OCI-LY3 (cell line): Measurements from ENCODE around the gene NT5DC4.
"Not testable (repeated sequence)": the region's sequence is repeated elsewhere in the genome, so short reads cannot be mapped to it uniquely, and the experiment has no call there.

Experiments used
- H2AFZ ChIP-seq: fragments of 200-600, 300-600 bp; shearing (Covaris generic); 2 replicates; pipeline ENCODE4 v1.6.0; 2014; ENCODE audit warnings: antibody characterized with exemption, low read depth, low read length
- H3K27ac ChIP-seq: fragments of 200-600, 300-600 bp; sonication (generic); 2 replicates; pipeline ENCODE4 v1.5.1; 2014; ENCODE audit warnings: mild to moderate bottlenecking, low read length, moderate library complexity, mixed read lengths
- H3K27me3 ChIP-seq: fragments of 200-600, 300-600 bp; sonication (generic); 2 replicates; pipeline ENCODE4 v1.6.1; 2014; ENCODE audit warnings: low read depth, low read length, mixed read lengths
- H3K36me3 ChIP-seq: fragments of 200-600, 300-600 bp; sonication (generic); replicated peaks from 2 replicates; pipeline ENCODE3; 2014; ENCODE audit warnings: low read depth, low read length, mixed read lengths
- H3K4me1 ChIP-seq: fragments of 300-600, 200-600 bp; sonication (generic); 2 replicates; pipeline ENCODE4 v1.6.1; 2014; ENCODE audit warnings: low read length, mixed read lengths
- H3K4me2 ChIP-seq: fragments of 200-600, 300-600 bp; sonication (generic); 2 replicates; pipeline ENCODE4 v1.6.1; 2014; ENCODE audit warnings: low read length, mixed read lengths
- H3K4me3 ChIP-seq: fragments of 300-600, 200-600 bp; sonication (generic); 2 replicates; pipeline ENCODE4 v1.5.1; 2014; ENCODE audit warnings: antibody characterized with exemption, mild to moderate bottlenecking, low read length, moderate library complexity
- H3K79me2 ChIP-seq: fragments of 300-600, 200-600 bp; shearing (Covaris generic); 2 replicates; pipeline ENCODE4 v1.6.1; 2014; ENCODE audit warnings: mild to moderate bottlenecking, low read length, mixed read lengths
- H3K9ac ChIP-seq: fragments of 300-600, 200-600 bp; shearing (Covaris generic); 2 replicates; pipeline ENCODE4 v1.6.0; 2014; ENCODE audit warnings: mild to moderate bottlenecking, low read length, moderate library complexity
- H3K9me3 ChIP-seq: fragments of 200-600, 300-600 bp; shearing (Covaris generic); 2 replicates; pipeline ENCODE4 v1.6.1; 2014; ENCODE audit warnings: low read length, mixed read lengths; ENCODE audit not compliant: insufficient read depth
- H4K20me1 ChIP-seq: fragments of 200-600, 300-600 bp; sonication (generic); 2 replicates; pipeline ENCODE4 v1.6.1; 2016; ENCODE audit warnings: low read length, mixed read lengths; ENCODE audit not compliant: insufficient read depth
- CTCF ChIP-seq: fragments of 200-600, 300-600 bp; sonication (generic); IDR thresholded peaks from 2 replicates; pipeline ENCODE4 v1.5.1; 2014; ENCODE audit warnings: antibody characterized with exemption, low read length, low read depth
- EZH2phosphoT487 ChIP-seq: fragments of 200-600 bp; shearing (Covaris generic); IDR thresholded peaks from 2 replicates; pipeline ENCODE4 v1.6.1; 2018; ENCODE audit warnings: antibody characterized with exemption, mixed run types, low read depth

The NT5DC4 gene

GRCh38 chr2:112713926-112714325 lies 6.9 kb upstream of the NT5DC4 start:
- H3K27ac ChIP-seq = no peak overlapping the region
- H3K4me3 ChIP-seq = no peak overlapping the region
- H3K27me3 ChIP-seq = no peaks in the 10 kb centered on the region
- H2AFZ ChIP-seq = no peak overlapping the region
- H3K4me2 ChIP-seq = no peak overlapping the region
- H3K79me2 ChIP-seq = no peaks in the 10 kb centered on the region
- H3K9me3 ChIP-seq = no peaks in the 10 kb centered on the region
- H3K4me1 ChIP-seq = peaks cover 24% of the 10 kb centered on the region
- TF ChIP-seq CTCF = no peak
- no peak for TF ChIP-seq EZH2phosphoT487
- H3K36me3 ChIP-seq = no peaks in the 10 kb centered on the region
- H4K20me1 ChIP-seq = no peaks in the 10 kb centered on the region
- no peak overlapping the region for H3K9ac ChIP-seq

- H3K4me1 ChIP-seq = peaks cover 20% of the 10 kb centered on the region
- H4K20me1 ChIP-seq = no peaks in the 10 kb centered on the region
- no peak overlapping the region for H3K27ac ChIP-seq
- TF ChIP-seq CTCF (no peak), EZH2phosphoT487 (no peak)
- H3K4me2 ChIP-seq = no peak overlapping the region
- H3K27me3 ChIP-seq = no peaks in the 10 kb centered on the region
- no peaks in the 10 kb centered on the region for H3K36me3 ChIP-seq
- H2AFZ ChIP-seq = no peak overlapping the region
- no peaks in the 10 kb centered on the region for H3K9me3 ChIP-seq
- no peak overlapping the region for H3K4me3 ChIP-seq
- no peaks in the 10 kb centered on the region for H3K79me2 ChIP-seq
- no peak overlapping the region for H3K9ac ChIP-seq
These were observed 6.5 kb upstream of the NT5DC4 start for GRCh38 chr2:112714331-112714730.

DNA sequence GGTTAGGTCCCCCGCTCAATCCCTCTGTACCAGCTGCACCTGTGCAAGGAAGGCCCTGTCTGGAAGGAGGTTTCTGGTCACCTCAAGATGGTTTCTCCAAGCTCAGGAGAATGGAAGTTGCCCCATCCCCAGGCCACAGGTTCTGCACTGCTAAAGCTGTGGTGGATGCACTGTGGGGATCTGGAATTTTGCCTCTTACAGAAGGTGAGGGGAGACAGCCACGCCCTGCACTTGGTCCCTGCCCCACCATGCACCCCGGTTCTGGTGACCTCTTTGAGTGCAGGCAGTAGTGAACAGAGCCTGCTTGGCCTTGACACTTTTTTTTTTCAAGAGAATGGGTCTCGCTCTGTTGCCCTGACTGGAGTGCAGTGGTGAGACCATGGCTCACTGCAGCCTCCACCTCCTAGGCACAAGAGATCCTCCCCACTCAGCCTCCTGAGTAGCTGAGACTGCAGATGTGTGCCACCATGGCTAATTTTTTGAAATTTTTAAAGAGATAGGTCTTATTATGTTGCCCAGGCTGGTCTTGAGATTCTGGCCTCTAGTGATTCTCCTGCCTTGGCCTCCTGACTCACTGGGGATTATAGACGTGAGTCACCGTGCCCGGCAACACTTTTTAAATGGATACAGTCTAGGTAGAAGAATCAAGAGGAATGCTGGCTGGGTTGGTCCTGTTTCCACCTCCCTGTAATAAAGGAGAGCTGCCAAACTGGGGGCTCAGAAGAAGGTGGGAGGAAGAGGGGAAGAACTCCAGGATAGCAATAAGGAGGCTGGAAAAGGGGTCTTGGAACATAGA lies 5.8 kb upstream of the NT5DC4 start:
- H3K4me1 ChIP-seq = peaks cover 13% of the 10 kb centered on the region
- TF ChIP-seq EZH2phosphoT487 (no peak), CTCF (no peak)
- no peaks in the 10 kb centered on the region for H3K27me3 ChIP-seq
- no peaks in the 10 kb centered on the region for H3K36me3 ChIP-seq
- H4K20me1 ChIP-seq = no peaks in the 10 kb centered on the region
- no peak overlapping the region for H2AFZ ChIP-seq
- no peak overlapping the region for H3K4me3 ChIP-seq
- H3K79me2 ChIP-seq = no peaks in the 10 kb centered on the region
- no peak overlapping the region for H3K4me2 ChIP-seq
- H3K9me3 ChIP-seq = no peaks in the 10 kb centered on the region
- no peak overlapping the region for H3K27ac ChIP-seq
- H3K9ac ChIP-seq = no peak overlapping the region

- not testable (repeated sequence) for H3K27me3 ChIP-seq, H3K79me2 ChIP-seq, H3K36me3 ChIP-seq, H3K9me3 ChIP-seq, H3K4me2 ChIP-seq, H4K20me1 ChIP-seq, H3K9ac ChIP-seq, H3K4me1 ChIP-seq, H3K27ac ChIP-seq, H2AFZ ChIP-seq, H3K4me3 ChIP-seq
These were observed 4.7 kb upstream of the NT5DC4 start for GRCh38 chr2:112716094-112716493.

DNA sequence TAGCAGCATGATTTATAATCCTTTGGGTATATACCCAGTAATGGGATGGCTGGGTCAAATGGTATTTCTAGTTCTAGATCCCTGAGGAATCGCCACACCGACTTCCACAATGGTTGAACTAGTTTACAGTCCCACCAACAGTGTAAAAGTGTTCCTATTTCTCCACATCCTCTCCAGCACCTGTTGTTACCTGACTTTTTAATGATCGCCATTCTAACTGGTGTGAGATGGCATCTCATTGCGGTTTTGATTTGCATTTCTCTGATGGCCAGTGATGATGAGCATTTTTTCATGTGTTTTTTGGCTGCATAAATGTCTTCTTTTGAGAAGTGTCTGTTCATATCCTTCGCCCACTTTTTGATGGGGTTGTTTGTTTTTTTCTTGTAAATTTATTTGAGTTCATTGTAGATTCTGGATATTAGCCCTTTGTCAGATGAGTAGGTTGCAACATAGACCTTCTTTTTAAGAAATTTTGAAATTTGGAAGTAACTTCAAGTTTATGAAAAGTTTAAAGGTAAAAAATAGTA lies 3.9 kb upstream of the NT5DC4 start:
- not testable (repeated sequence) for H4K20me1 ChIP-seq, H3K79me2 ChIP-seq, H3K9me3 ChIP-seq, H3K36me3 ChIP-seq, H2AFZ ChIP-seq, H3K4me3 ChIP-seq, H3K4me1 ChIP-seq, H3K9ac ChIP-seq, H3K4me2 ChIP-seq, H3K27me3 ChIP-seq, H3K27ac ChIP-seq
